ENCODE measurements around the gene CLIC2.
"Not testable (repeated sequence)": the region's sequence is repeated elsewhere in the genome, so short reads cannot be mapped to it uniquely, and the experiment has no call there.

CLIC2 gene

DNA sequence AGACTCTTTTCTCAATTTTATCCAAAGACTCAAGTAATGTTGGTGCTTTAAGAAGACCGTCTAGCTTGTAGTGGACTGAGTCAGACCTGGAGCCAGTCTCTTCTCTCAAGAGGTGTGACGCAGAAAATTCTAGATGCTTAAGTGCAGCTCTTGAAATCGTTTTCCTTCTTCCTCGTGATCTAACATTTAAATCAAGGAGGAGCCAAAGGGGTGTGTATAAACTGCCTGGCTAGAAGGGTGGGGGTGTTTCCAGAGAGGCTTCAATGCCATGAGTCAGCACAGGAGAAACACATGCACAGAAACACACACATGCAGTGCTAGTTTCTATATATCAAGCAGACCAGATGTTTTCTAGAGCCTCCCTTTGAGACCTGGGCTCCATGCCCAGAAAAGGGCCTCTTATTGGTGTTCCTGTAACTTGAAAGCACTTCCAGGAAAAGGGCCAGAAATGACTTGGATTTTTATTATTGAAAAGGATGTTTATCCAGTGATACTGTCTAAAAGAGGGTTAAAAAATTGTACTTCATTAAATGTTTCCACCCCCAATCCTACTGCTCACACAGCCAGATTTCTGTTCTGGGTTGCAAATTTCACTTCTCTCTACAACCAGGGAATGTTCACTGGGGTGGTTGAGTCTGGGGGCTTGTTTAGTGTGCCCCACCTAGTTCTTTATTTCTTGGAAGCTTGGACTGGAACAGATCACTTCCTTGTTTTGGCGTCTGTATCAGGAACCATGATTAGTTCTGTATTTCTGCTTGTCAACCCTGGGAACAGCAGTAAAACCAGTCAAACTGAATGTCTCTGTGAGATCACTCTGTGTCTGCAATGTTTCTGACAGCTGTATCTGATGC lies at the start of gene CLIC2:
Gene CLIC2, minus strand, starts transcription at position 129 of the 851 bp plus-strand sequence. CDS start 187 bp downstream, outside the sequence.
- no peak for DNase-seq

DNA sequence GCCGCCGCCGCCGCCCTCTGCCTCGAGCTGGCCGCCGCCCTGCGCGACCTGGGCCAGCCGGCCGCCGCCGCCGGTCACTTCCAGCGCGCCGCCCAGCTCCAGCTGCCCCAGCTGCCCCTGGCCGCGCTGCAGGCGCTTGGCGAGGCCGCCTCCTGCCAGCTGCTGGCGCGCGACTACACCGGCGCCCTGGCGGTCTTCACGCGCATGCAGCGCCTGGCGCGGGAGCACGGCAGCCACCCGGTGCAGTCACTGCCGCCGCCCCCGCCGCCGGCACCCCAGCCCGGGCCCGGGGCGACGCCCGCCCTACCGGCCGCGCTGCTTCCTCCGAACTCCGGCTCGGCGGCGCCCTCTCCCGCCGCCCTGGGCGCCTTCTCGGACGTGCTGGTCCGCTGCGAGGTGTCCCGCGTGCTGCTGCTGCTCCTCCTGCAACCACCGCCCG lies 48.1 kb upstream of the CLIC2 start:
- not testable (repeated sequence) for DNase-seq

- not testable (repeated sequence) for DNase-seq
Observed at GRCh38 chrX:155381843-155382528, 47.6 kb upstream of the CLIC2 start, which contains the start of gene F8A2. Gene F8A2 (plus strand): TSS chrX:155382095. CDS start chrX:155382115, 20 bp downstream.

GRCh38 chrX:155379802-155380201 lies 45.4 kb upstream of the CLIC2 start:
- DNase-seq: not testable (repeated sequence)

DNA sequence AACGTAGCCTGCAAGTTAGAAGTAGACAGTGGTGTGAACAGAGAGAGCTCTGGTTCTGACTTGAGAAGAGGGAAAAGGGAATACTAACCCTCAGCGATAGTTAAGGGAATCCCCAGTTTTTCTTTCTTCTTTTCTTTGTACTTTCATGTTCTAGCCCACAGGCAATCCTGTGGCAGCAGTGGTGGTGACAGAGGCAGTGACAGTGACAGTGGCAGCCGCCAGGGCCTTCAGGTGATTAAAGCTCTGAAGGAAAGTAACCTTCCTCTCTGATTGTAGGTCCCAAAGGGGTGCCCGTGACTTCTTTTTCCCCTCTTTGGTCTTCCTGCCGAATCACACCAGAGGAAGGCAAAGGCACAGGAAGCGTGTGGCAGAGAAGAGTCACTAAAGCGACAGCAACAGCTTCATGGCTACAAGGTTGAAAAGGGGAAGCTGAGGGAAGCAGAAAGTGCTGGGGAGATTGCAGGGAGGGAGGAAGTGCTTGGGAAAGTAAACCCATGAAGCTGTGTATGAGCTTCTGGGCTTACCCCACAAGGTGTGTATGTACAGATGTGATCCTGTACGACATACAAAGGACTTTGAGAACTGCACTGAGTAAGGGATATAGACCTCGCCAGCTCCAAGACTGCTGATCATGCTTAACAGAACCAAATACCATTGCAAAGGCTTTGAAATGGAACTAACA lies 39.5 kb upstream of the CLIC2 start:
- DNase-seq: not testable (repeated sequence)

DNA sequence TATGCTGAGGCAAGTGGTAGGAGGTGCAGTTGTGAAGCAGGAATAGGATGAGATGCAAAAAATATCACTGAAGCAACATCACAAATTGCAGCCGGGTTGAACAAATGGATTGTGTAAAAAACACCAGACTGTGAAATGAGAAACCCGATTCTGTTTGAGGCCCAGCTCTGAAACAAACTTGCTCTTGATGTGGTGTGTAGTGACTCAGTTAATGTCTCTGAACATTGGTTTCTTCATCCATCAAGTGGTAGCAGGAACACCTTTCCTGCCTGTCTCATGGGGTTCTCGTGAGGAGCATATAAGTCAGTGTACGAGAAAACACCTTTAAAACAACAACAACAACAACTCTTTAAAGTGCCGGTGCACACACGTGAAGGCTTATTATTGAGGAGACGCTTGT lies 29.3 kb upstream of the CLIC2 start:
- DNase-seq: not testable (repeated sequence)

- not testable (repeated sequence) for DNase-seq
Observed at GRCh38 chrX:155349448-155349847, 15.0 kb upstream of the CLIC2 start.

- not testable (repeated sequence) for DNase-seq
Observed at GRCh38 chrX:155345689-155346088, 11.3 kb upstream of the CLIC2 start.

- not testable (repeated sequence) for DNase-seq
Observed at GRCh38 chrX:155335337-155335712, 911 bp upstream of the CLIC2 start.

GRCh38 chrX:155333544-155334100 lies 792 bp downstream of the CLIC2 start:
- no peak for DNase-seq

DNA sequence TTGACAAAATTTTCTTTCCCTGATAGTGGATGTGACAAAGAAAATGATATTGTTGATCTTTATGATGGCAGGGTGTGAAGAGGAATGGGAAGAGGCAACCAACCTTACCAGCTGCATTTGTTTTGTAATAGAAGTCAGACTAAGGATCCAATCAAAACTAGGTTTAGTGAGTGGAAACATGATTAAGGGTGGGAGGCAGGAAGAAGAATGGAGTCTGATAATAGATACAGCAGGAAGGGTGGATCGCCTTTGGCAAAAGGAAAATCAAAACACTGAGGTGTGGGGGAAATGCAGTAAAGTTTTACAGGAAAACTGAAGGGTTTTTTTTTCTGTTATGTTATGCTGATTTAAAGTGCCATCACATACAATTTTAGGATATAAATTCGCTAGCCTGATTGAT lies 3.4 kb downstream of the CLIC2 start:
- DNase-seq: no peak

DNA sequence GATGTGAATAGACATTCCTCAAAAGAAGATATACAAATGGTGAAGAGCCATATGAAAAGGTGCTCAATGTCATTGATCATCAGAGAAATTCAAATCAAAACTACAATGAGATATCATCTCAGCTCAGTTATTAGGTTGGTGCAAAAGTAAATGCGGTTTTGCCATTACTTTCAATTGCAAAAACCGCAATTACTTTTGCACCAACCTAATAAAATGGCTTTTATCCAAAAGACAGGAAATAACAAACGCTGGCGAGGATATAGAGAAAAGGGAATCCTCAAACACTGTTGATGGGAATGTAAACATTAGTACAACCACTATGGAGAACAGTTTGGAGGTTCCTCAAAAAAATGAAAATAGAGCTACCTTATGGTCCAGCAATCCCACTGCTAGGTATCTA lies 5.1 kb downstream of the CLIC2 start:
- DNase-seq: no peak

DNA sequence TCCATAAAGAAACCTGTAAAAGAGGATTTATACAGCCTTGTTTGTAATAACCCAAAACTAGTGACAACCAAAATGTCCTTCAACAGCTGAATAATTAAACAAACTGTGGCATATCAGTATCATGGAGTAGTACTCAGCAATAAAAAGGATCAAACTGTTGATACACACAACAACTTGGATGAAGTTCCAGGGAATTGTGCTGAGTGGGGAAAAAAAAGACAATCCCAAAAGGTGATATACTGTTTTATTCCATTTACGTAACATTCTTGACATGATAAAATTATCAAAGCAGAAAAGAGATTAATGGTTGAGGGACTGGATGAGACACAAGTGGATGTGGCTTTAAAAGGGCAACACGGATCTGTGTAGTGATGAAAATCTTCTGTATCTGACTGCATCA lies 7.8 kb downstream of the CLIC2 start:
- DNase-seq: no peak

GRCh38 chrX:155314260-155314659 lies 20.2 kb downstream of the CLIC2 start:
- no peak for DNase-seq

DNA sequence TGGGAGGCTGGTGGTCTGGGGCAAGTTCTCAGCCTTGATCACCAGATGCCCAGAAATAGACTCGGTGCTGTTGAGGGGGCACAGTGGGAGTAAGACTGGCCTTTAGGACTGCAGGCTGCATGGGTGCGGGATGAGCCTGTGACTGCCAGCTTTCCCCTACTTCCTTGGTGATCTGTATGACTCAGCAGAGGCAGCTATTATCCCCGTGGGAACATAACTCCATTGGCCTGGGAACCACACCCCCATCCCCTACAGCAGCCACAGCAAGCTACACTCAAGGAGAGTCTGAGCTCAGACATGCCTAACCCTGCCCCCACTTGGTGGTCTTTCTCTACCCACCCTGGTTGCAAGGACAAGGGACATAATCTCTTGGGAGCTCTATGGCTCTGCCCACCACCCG lies 20.6 kb downstream of the CLIC2 start:
- DNase-seq: no peak

DNA sequence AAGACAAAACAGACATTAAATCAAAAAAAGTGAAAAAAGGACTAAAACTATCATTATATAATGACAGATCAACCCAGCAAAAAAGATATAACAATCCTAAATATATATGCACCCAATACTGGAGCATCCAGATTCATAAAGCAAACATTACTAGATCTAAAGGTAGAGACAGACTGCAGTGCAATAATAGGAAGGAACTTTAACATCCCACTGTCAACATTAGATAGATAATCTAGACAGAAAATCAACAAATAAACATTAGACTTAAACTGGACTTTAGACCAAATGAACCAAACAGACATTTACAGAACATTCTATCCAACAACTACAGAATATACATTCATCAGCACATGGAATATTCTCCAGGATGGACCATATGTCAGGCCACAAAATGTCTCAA lies 40.6 kb downstream of the CLIC2 start:
- DNase-seq: no peak

- no peak for DNase-seq
Observed at GRCh38 chrX:155279873-155280272, 54.5 kb downstream of the CLIC2 start.

DNA sequence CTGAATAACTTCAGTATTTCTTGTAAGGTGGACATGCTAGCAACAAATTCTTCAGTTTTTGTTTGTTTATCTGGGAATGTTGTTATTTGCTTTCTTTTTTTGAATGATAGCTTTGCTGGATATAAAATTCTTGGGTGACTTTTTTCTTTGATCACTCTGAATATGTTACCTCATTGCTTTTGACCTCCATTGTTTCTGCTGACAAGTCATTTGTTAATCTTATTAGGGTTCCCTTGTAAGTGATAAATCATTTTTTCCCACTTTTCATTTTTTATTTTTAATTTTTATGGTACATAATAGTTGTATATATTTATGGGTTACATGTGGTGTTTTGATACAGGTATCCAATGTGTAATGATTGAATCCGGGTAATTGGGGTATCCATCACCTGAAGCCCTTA lies 63.4 kb downstream of the CLIC2 start:
- DNase-seq: no peak

- DNase-seq: not testable (repeated sequence)
Observed at GRCh38 chrX:155267995-155268394, 66.4 kb downstream of the CLIC2 start.

DNA sequence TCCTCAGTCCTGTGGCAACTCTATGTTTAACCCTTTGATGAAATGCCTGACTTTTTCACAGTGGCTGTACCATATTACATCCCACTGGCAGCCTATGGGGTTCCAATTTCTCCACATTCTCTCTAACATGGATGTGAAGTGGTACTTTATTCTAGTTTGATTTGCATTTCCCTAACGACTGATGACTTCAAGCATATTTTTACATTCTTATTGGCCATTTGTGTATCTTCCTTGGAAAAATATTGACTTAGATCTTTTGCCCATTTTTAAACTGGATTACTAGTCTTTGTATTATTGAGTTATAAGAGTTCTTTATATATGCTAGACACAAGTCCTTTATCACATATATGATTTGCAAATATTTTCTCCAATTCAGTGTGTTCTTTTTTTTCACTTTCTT lies 68.0 kb downstream of the CLIC2 start:
- DNase-seq: no peak

- DNase-seq: peak; percentile 89
Observed at GRCh38 chrX:155263854-155264628, 70.4 kb downstream of the CLIC2 start, which contains the start of gene RAB39B. Gene RAB39B (minus strand): TSS chrX:155264491. CDS start chrX:155264288, 203 bp downstream.
